Measurements from ENCODE around the gene CLIC4.
"Not testable (repeated sequence)": the region's sequence is repeated elsewhere in the genome, so short reads cannot be mapped to it uniquely, and the experiment has no call there.

The CLIC4 gene

GRCh38 chr1:24744911-24745710, at the start of gene CLIC4:
Gene CLIC4, plus strand, starts transcription at chr1:24745447. Its CDS starts 107 bp downstream, at chr1:24745554.
- FAIRE-seq (peak; percentile 98), DNase-seq (ENCODE audit: extremely low spot score, insufficient read length, low read depth) (peak; percentile 89)

GRCh38 chr1:24696041-24696755, 49.0 kb upstream of the CLIC4 start:
- peak; percentile 47 for FAIRE-seq

GRCh38 chr1:24696756-24697330, 48.4 kb upstream of the CLIC4 start:
- DNase-seq (ENCODE audit: extremely low spot score, insufficient read length, low read depth) (no peak), FAIRE-seq (no peak)

More at GRCh38 chr1:24696041-24696755, 49.0 kb upstream of the CLIC4 start:
- DNase-seq (ENCODE audit: extremely low spot score, insufficient read length, low read depth): no peak

GRCh38 chr1:24697453-24698001, 47.7 kb upstream of the CLIC4 start:
- not testable (repeated sequence) for FAIRE-seq; DNase-seq (ENCODE audit: extremely low spot score, insufficient read length, low read depth)

- not testable (repeated sequence) for DNase-seq (ENCODE audit: extremely low spot score, insufficient read length, low read depth); FAIRE-seq
Measured at GRCh38 chr1:24698326-24698725, 46.9 kb upstream of the CLIC4 start.

GRCh38 chr1:24699628-24700027, 45.6 kb upstream of the CLIC4 start:
- no peak for DNase-seq (ENCODE audit: extremely low spot score, insufficient read length, low read depth)
- FAIRE-seq: no peak

GRCh38 chr1:24702511-24703293, 42.5 kb upstream of the CLIC4 start:
- FAIRE-seq (no peak), DNase-seq (ENCODE audit: extremely low spot score, insufficient read length, low read depth) (no peak)

- no peak for FAIRE-seq
- no peak for DNase-seq (ENCODE audit: extremely low spot score, insufficient read length, low read depth)
Measured at GRCh38 chr1:24704411-24705259, 40.6 kb upstream of the CLIC4 start.

GRCh38 chr1:24705260-24706073, 39.8 kb upstream of the CLIC4 start:
- FAIRE-seq: no peak
- no peak for DNase-seq (ENCODE audit: extremely low spot score, insufficient read length, low read depth)

GRCh38 chr1:24706074-24706389, 39.2 kb upstream of the CLIC4 start:
- FAIRE-seq; DNase-seq (ENCODE audit: extremely low spot score, insufficient read length, low read depth): not testable (repeated sequence)

GRCh38 chr1:24707687-24708086, 37.6 kb upstream of the CLIC4 start:
- DNase-seq (ENCODE audit: extremely low spot score, insufficient read length, low read depth) (no peak), FAIRE-seq (no peak)

- FAIRE-seq: no peak
- no peak for DNase-seq (ENCODE audit: extremely low spot score, insufficient read length, low read depth)
Measured at GRCh38 chr1:24708938-24709337, 36.3 kb upstream of the CLIC4 start.

GRCh38 chr1:24709791-24710441, 35.3 kb upstream of the CLIC4 start:
- FAIRE-seq (no peak), DNase-seq (ENCODE audit: extremely low spot score, insufficient read length, low read depth) (no peak)

GRCh38 chr1:24711329-24711728, 33.9 kb upstream of the CLIC4 start:
- FAIRE-seq (no peak), DNase-seq (ENCODE audit: extremely low spot score, insufficient read length, low read depth) (no peak)

- FAIRE-seq: no peak
- DNase-seq (ENCODE audit: extremely low spot score, insufficient read length, low read depth): no peak
Measured at GRCh38 chr1:24713176-24713575, 32.1 kb upstream of the CLIC4 start.

GRCh38 chr1:24713736-24714135, 31.5 kb upstream of the CLIC4 start:
- no peak for DNase-seq (ENCODE audit: extremely low spot score, insufficient read length, low read depth)
- FAIRE-seq: no peak

- DNase-seq (ENCODE audit: extremely low spot score, insufficient read length, low read depth) (no peak), FAIRE-seq (no peak)
Measured at GRCh38 chr1:24714859-24715520, 30.3 kb upstream of the CLIC4 start.

Data from GM18507 (cell line).